Activated T-cell treated with anti-CD3 and anti-CD28 coated beads, Interleukin-2, amount 50 U/mL, for 48 hours (primary cell): ENCODE measurements around the gene EXOSC2.
"Not testable (repeated sequence)": the region's sequence is repeated elsewhere in the genome, so short reads cannot be mapped to it uniquely, and the experiment has no call there.

Experiments used
- DNase-seq, 2 experiments: peaks; one replicate each; pipeline ENCODE4 v3.0.0-alpha.2; 2020

The EXOSC2 gene

GRCh38 chr9:130668196-130668595 lies 25.4 kb upstream of the EXOSC2 start:
- no peak for DNase-seq

GRCh38 chr9:130668659-130669058 lies 24.9 kb upstream of the EXOSC2 start:
- no peak for DNase-seq

- no peak for DNase-seq
These were observed 23.6 kb upstream of the EXOSC2 start for GRCh38 chr9:130669965-130670364.

DNA sequence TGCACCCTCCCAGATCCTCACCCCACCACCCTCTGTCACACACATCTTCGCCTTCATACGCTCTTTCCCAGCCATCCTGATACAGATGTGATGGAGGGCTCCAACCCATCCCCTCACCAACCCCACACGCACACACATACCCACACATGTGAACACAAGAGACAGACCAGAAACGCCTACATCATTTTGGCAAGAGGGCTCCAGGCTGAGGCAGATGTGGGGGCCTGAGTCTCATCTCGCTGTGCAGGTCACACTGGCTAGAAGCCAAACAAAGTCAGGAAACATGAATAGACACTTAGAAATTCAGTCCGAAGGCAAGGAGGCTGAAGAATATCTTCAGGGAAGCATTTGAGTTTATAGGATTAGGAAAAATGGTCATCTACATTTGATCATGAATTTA lies 22.9 kb upstream of the EXOSC2 start:
- DNase-seq, result no peak

DNA sequence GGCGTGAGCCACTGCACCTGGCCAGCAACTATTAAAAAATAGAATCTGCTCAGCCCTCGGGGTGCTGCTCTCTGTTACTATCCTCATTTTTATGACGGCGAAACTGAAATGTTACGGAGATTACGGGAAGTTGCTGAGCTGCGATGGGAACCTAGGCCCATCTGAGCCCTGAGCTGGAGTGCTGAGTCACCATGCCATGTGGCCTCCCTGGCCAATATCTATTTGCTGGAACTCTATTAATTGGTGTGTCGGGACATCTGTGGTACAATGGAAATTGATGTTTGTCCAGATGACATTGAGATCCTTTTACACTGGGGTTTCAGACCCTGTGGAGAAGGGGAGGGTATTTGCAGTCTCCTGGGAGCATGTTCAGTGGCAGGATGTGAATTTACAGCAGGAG lies 21.1 kb upstream of the EXOSC2 start:
- DNase-seq, result no peak

DNA sequence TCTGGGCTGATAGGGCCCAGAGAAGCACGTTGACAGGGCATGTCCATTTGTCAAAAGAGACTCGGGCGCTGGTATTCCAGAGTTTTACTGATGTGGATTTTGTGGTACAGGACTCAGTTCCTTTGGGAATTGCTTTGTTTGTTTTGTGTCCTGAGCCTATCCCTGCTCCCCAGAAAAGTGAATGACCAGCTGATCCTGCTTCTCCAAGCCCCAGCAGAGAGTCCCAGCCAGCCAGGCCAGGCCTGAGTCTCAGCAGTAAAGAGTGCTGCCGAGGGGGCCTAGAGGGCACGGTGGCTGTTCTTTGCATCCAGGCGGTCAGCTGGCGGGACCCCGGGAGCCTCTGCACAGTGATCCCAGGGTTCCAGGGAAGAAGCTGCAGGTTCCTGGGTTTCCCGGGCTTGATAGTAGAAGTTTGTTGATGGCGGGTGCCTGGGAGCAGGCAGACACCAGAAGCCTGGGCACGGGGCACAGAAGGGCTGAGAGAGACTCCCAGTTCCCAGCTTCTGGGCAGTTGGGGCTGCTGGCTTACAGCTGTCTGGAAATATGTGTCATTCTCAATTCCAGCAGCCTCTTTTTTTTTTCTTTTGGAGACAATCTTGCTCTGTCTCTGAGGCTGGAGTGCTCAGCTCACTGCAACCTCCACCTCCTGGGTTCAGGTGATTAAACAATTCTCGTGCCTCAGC lies 20.5 kb upstream of the EXOSC2 start:
- DNase-seq, result no peak

- no peak for DNase-seq
These were observed 18.2 kb upstream of the EXOSC2 start for GRCh38 chr9:130675396-130675795.

DNA sequence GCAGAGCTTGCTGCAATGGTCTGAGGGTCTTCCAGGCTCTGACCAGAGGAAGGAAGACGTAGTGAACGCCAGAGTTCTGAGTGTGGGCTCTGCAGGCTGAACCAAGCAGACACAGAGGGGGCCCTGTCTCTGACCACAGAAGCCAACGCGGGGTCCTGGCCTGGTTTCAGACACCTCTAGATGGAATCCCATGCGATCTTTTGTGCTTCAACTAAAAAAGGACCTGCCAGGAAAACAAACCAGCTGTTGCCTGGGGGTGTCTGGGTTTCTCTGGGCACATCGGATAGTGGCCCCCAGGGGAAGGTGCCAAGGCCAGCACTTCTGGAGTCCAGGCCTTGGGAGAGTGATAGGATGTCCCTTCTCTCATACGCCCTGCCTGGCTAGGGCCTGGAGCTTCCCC lies 16.3 kb upstream of the EXOSC2 start:
- no peak for DNase-seq

- DNase-seq, result peak; percentile 74 to 83
These were observed 12.5 kb upstream of the EXOSC2 start for GRCh38 chr9:130680836-130681768.

GRCh38 chr9:130681769-130682420 lies 11.7 kb upstream of the EXOSC2 start:
- peak; percentile 60 to 65 for DNase-seq

GRCh38 chr9:130682421-130683121 lies 11.0 kb upstream of the EXOSC2 start:
- peak; percentile 66 to 74 for DNase-seq

DNA sequence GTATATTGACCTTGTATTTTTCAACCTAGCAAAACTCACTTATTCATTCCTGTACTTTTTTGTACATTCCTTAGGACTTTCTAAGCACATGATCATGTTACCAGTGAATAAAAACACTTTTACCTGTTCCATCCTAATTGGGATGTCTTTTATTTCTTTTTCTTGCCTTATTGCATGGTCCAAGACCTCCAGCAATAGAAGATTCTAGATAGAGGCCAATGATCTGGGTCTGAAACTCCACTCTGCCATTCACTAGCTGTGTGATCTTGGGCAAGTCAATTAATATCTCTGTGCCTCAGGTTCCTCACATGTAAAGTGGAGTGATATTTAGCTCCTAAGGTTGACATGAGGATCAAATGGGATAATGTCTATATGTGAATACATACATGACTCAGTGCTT lies 8.5 kb upstream of the EXOSC2 start:
- DNase-seq, result no peak

DNA sequence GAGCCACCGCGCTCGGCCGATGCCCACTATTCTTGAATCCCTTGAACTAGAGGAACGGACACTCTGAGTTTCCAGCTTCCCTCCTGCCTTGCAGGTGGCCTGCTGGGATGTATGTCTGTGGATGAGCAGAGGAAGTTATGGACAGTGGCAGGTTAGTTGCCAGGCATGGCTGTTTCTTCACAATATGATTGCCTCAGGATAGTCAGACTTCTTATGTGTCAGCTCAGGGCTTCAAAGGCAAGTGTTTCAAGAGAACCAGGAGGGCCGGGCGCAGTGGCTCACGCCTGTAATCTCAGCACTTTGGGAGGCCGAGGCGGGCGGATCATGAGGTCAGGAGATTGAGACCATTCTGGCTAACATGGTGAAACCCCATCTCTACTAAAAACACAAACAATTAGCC lies 7.6 kb upstream of the EXOSC2 start:
- not testable (repeated sequence) for DNase-seq

GRCh38 chr9:130687615-130688014 lies 6.0 kb upstream of the EXOSC2 start:
- DNase-seq, result no peak

DNA sequence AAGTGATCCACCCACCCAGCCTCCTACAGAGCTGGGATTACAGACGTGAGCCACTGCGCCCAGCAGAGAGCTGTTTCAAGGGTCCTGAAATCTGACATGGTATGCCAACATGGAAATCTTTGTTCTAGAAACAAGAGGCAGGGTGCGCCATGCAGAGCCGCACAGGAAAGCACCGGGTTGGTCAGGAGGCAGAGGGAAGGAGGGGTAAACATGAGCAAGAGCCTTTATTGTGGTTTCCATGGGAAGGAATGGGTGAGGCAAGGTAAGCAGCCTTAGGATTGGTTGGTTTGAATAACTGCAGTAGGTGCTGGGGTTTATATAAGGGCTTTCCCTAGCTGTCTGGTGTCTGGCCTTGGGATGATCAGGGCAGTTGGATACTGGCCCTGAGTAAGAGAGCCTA lies 5.5 kb upstream of the EXOSC2 start:
- DNase-seq, result no peak

GRCh38 chr9:130689572-130689936 lies 4.0 kb upstream of the EXOSC2 start:
- no peak for DNase-seq

DNA sequence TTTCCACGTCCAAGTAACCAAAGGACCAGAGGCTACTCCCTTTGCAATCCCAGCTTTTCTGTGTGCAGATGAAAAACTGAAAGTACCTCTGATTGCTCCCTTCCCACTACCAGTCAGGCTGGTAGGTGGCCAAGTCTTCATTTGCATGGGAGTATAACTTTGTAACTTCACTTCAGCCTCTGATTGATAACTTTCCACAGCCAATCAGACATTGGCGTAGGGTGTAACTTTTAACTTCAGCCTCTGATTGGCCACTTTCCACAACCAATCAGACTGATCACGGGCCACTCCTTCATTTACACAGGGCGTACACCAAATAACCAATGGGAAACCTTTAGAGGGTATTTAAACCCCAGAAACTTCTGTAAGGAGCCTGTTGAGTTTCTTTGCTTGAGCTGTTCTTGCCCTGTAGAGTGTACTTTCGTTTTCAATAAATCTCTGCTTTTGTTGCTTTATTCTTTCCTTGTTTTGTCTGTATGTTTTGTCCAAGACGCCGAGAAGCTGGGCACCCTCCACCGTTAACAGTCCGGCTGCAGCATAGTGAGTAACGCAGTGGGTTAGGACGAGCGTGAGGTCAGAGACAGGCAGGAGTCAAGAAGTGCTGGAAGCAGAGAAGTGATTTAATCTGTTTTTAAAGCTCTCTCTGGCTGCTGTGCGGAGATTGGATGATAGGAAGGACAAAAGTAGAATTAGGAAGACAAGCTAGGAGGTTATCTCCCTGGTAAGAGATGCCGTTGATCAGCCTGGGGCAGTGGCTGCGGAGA lies 3.5 kb upstream of the EXOSC2 start:
- DNase-seq, result no peak

GRCh38 chr9:130692321-130692720 lies 1.3 kb upstream of the EXOSC2 start:
- peak; percentile 41 to 51 for DNase-seq

DNA sequence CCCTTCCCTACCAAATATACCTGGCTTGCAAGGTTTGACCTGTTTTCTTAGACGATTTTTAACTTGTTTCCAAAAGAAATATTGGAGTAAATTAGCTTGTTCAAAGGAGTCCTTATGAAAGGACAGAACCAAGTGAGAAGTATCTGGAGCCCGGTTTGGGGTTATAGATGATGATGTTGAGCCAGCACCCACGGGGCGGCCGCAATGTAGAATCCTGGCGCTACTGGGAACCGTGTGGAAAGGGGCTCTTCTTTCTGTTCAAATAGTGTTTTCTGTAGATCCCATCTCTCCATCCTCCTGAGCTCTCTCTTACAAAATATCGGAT lies 517 bp upstream of the EXOSC2 start:
- DNase-seq, result no peak

DNA sequence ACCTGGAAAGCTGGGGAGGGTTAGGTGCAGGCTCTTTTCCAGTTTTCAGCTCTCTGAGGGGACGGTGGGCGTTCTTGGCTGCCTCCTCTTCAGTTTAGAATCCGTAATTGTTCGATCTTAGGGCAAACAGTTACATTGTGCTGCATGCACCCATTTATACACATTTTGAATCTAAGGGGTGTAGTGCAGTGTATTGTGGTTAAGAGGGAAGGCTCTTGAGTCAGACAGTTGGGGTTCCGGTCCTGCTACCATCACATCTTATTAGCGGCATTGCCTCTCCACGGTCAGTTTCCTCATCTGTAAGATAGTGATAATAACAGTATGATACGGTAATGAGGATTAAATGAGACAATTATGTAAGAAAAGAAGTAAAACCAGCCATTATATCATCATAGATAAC lies 625 bp downstream of the EXOSC2 start:
- DNase-seq, result no peak

DNA sequence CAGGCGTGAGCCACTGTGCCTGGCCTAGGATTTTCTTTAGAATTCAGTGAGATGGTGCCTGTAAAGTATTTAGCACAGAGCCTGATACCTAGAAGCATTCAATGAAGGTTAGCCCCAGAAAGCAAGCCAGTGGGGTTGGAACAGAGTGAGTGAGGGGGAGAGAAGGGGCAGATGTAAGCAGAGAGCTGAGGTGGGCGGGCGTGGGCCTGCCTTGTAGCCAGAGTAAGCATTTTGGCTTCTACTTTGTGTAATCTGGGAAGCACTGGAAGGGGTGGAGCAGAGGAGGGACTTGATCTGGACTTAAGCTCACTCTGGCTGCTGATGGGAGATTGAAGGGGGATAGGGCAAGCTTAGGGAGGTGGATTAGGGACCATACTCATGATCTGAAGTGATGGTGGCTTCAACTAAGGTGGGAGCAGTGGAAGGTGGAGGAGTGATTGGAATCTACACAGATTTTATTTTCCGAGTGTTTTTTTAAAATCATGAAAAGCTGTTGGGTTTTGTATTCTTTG lies 2.6 kb downstream of the EXOSC2 start:
- DNase-seq, result no peak

GRCh38 chr9:130696996-130697395 lies 3.4 kb downstream of the EXOSC2 start:
- DNase-seq, result no peak
